Mucosa of stomach (tissue), 1 donor: Measurements from ENCODE around the gene APLN.

Experiments used
- H3K27me3 ChIP-seq: one replicate; pipeline ENCODE4 v1.7.0; 2013; ENCODE audit warnings: mild to moderate bottlenecking, low read length; ENCODE audit not compliant: control insufficient read depth, insufficient read depth
- H3K36me3 ChIP-seq: one replicate; pipeline ENCODE4 v1.7.0; 2013; ENCODE audit warnings: low read length; ENCODE audit not compliant: control insufficient read depth, insufficient read depth
- H3K4me1 ChIP-seq: one replicate; pipeline ENCODE4 v1.7.0; 2013; ENCODE audit warnings: mild to moderate bottlenecking, low read length; ENCODE audit not compliant: control insufficient read depth, insufficient read depth
- H3K4me3 ChIP-seq: one replicate; pipeline ENCODE4 v1.7.0; 2013; ENCODE audit warnings: low read length
- H3K9ac ChIP-seq: one replicate; pipeline ENCODE4 v1.7.0; 2013; ENCODE audit warnings: mild to moderate bottlenecking, low read length, moderate library complexity
- H3K9me3 ChIP-seq: one replicate; pipeline ENCODE4 v1.7.0; 2013; ENCODE audit warnings: mild to moderate bottlenecking, low read length, moderate library complexity; ENCODE audit not compliant: control insufficient read depth
- donor health status: Pancreatic carcinoma.

APLN gene

DNA sequence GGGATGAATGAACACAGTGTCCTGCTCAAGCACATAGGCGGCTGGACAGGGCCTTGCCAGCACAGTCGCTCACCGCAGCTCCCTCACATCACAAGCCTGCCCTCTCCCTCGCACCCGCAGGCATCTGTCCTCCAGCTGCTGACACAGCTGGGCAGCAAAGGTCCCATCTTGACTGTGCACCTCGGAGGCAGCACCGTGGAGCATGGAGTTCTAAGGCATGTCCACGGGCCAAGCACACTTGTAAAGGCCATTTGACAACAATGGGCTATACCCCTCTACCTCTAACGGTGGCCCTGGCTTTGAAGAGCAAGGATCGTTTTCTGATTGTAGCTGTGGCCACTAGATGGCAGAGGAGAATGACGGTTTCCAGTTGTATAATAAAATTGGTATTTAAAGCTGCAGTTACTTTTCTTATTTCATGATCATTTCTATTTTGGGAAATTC is 53.8 kb downstream of the APLN start:
- H3K9me3 ChIP-seq = no peaks in the 10 kb centered on the region
- H3K27me3 ChIP-seq = no peaks in the 10 kb centered on the region
- H3K4me3 ChIP-seq = no peak overlapping the region
- peaks cover 7% of the 10 kb centered on the region for H3K4me1 ChIP-seq
- H3K9ac ChIP-seq = no peak overlapping the region
- no peaks in the 10 kb centered on the region for H3K36me3 ChIP-seq

DNA sequence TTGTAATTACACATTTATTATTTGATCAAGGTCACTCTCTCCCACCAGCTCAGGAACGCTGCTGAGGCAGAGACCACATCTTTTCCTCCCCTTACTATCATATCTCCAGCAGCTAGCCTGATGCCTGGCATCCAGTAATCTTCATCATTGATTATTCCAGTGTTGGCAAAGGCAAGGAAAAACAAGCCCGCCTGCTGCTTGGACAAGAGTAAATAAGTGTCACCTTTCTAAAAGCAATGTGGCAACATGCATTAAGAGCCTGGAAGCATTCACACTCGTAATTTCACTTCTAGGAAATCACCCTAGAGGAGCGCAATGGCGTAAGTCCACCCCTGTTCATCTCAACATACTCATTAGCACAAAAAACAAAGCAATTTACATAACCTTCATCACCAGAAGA is 54.8 kb downstream of the APLN start:
- H3K4me3 ChIP-seq = no peak overlapping the region
- H3K9me3 ChIP-seq = no peaks in the 10 kb centered on the region
- peaks cover 7% of the 10 kb centered on the region for H3K4me1 ChIP-seq
- H3K9ac ChIP-seq = no peak overlapping the region
- H3K36me3 ChIP-seq = no peaks in the 10 kb centered on the region
- H3K27me3 ChIP-seq = no peaks in the 10 kb centered on the region

DNA sequence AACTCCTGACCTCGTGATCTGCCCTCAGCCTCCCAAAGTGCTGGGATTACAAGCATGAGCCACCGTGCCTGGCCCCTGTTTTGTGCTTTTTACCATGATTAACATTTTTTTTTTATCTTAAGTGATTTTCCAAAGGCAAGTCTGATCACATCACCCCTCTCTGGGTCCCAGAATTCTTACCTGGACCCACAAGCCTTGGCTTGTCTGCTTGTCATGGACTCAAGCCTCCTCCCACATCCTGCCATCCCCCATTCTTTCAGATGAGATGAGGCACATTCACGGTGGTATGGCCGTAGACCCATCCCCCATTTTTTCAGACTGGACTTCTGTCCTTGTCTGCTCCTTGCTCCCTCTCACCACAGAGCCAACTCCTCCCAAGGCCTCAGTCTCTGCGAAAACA is 55.3 kb downstream of the APLN start:
- peaks cover 4% of the 10 kb centered on the region for H3K4me1 ChIP-seq
- no peaks in the 10 kb centered on the region for H3K36me3 ChIP-seq
- H3K9me3 ChIP-seq = no peaks in the 10 kb centered on the region
- no peaks in the 10 kb centered on the region for H3K27me3 ChIP-seq
- H3K4me3 ChIP-seq = no peak overlapping the region
- H3K9ac ChIP-seq = no peak overlapping the region

DNA sequence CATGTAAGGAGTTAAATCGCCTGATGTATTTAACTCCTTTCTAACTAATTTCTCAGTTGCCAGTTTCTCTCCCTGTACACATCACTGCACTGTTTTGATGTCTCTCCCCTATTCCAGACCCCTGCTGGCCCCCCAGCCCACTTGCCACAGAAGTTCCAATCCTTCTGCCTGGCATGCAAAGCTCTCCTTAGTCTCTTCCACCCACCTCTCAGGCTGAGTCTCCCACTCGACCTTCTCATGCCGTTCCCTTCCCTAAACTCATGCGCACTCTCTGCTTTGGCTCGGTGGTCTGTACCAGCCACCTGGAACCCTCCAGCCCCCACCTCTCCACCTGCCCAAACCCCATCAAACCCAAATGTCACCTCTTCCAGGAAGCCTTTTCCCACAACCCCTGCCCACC is 56.9 kb downstream of the APLN start:
- Histone ChIP-seq H3K4me3 (no peak overlapping the region), H3K36me3 (no peaks in the 10 kb centered on the region), H3K4me1 (peaks cover 6% of the 10 kb centered on the region), H3K9me3 (no peaks in the 10 kb centered on the region), H3K9ac (no peak overlapping the region), H3K27me3 (no peaks in the 10 kb centered on the region)

DNA sequence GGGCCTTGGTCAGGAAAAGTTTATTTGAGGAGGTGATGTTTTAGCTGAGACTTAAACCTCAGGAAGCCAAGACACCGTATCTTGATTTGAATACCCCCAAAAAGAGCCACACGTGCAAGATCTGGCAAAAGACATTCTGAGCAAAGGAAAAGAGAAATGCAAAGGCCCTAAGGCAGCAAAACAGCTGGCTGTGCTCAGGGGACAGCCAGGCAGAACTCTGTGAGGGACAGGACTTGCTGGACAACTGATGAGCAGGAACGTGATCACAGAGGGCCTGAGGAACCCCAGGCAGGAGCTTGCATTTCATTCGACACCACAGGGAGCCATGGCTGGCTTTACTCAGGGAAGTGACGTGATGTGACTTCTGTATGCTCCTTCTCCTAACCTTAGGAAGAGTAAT is 58.7 kb downstream of the APLN start:
- H3K36me3 ChIP-seq = no peaks in the 10 kb centered on the region
- H3K9me3 ChIP-seq = no peaks in the 10 kb centered on the region
- peaks cover 9% of the 10 kb centered on the region for H3K4me1 ChIP-seq
- no peak overlapping the region for H3K4me3 ChIP-seq
- no peaks in the 10 kb centered on the region for H3K27me3 ChIP-seq
- no peak overlapping the region for H3K9ac ChIP-seq
